Omental fat pad (tissue), 4 donors: Measurements from ENCODE around the gene FGGY. TPM values are rescaled to one million over a fixed set of nuclear protein-coding genes. Genes with fewer than 3 reads are reported as not detected.
"Not testable (repeated sequence)": the region's sequence is repeated elsewhere in the genome, so short reads cannot be mapped to it uniquely, and the experiment has no call there.

ENCODE experiments used
- ATAC-seq: fragments of 150-250 bp; one replicate; pipeline ENCODE4 v1.9.1; 2016; ENCODE audit warnings: mild to moderate bottlenecking, moderate library complexity; ENCODE audit not compliant: low FRiP score
- DNase-seq: peaks from one replicate; pipeline ENCODE4 v3.0.0-alpha.2; 2019; ENCODE audit warnings: low spot score
- total RNA-seq, 4 donors: library from RNA; depleted of rRNA; stranded (reverse); fragments of >200 nt; gene quantifications; one replicate each; pipeline ENCODE4 v1.1.0, GENCODE V29; 2016
- TF ChIP-seq, protein P1 (sequence below), 3 donors: fragments of 450-650 bp; IDR thresholded peaks; one replicate each; pipeline ENCODE4 v1.5.1; 2016 to 2017; ENCODE audit warnings: antibody characterized with exemption in 3 of 3, mild to moderate bottlenecking in 3 of 3, moderate library complexity in 2 of 3

Gene FGGY
- total RNA-seq, 4 donors from 2014 or later = 4.9 to 20.6 (median 10.7) TPM

GRCh38 chr1:59641836-59642235, 344.9 kb downstream of the FGGY start:
- TF ChIP-seq, protein P1, sequence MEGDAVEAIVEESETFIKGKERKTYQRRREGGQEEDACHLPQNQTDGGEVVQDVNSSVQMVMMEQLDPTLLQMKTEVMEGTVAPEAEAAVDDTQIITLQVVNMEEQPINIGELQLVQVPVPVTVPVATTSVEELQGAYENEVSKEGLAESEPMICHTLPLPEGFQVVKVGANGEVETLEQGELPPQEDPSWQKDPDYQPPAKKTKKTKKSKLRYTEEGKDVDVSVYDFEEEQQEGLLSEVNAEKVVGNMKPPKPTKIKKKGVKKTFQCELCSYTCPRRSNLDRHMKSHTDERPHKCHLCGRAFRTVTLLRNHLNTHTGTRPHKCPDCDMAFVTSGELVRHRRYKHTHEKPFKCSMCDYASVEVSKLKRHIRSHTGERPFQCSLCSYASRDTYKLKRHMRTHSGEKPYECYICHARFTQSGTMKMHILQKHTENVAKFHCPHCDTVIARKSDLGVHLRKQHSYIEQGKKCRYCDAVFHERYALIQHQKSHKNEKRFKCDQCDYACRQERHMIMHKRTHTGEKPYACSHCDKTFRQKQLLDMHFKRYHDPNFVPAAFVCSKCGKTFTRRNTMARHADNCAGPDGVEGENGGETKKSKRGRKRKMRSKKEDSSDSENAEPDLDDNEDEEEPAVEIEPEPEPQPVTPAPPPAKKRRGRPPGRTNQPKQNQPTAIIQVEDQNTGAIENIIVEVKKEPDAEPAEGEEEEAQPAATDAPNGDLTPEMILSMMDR (IDR thresholded peaks at IDR 0.05) = no peak
- DNase-seq = no peak
- ATAC-seq = no peak

DNA sequence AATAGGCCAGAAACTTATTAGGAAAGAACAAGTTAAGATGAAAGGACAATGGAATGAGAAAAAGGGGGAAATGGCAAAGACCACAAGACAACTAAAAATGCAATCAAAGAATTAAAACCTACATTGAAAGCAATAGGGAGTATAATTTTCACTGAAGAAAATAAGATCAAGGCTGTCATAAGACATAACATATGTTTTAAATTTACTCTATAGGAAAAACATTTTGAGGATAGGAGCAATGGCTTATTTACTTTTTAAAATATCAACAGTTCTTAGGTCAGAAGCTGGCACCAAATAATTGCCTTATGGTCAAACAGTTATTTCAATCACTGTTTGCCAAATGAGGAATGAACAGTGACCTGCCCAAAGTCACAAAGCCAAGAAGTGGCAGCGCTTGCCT, 346.6 kb downstream of the FGGY start:
- TF ChIP-seq, protein P1 (IDR thresholded peaks at IDR 0.05) = no peak
- no peak for DNase-seq
- no peak for ATAC-seq

- DNase-seq (no peak), ATAC-seq (peak; percentile 57)
- TF ChIP-seq, protein P1 (IDR thresholded peaks at IDR 0.05) = no peak
Observed at GRCh38 chr1:59645893-59646292, 349.0 kb downstream of the FGGY start.

GRCh38 chr1:59653142-59653958, 356.5 kb downstream of the FGGY start:
- ATAC-seq, DNase-seq: not testable (repeated sequence)

GRCh38 chr1:59653968-59654367, 357.1 kb downstream of the FGGY start:
- ATAC-seq = no peak
- no peak for DNase-seq
- TF ChIP-seq, protein P1 (IDR thresholded peaks at IDR 0.05) = no peak

DNA sequence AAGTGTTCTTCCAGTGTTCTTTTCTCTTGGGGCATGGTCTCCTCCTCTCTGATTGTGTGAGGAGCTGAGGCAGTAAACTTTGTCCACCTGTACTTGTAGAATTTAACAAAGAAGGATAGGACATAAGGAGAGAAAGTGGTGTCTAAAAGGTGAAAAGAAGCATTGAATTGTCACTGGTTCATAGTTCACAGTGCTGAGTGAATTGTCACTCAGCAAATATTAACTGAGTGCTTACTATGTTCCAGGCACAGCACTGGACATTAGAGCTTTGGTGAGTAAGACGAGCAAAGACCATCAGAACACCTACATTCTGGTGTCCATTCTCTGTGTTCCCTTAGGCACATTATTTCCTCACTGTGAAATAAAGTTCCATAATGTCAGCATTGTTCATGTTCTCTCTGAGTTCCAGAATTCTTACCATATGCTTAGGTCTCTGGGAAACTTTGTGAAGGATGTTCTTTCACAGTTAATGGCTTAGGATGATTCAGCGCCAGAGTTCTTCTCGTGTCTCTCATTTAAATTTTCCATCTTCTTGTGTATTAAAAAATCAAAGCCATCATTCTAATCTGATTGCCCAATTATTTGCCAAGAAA, 361.1 kb downstream of the FGGY start:
- TF ChIP-seq, protein P1 (IDR thresholded peaks at IDR 0.05) = no peak
- no peak for ATAC-seq
- DNase-seq = no peak

DNA sequence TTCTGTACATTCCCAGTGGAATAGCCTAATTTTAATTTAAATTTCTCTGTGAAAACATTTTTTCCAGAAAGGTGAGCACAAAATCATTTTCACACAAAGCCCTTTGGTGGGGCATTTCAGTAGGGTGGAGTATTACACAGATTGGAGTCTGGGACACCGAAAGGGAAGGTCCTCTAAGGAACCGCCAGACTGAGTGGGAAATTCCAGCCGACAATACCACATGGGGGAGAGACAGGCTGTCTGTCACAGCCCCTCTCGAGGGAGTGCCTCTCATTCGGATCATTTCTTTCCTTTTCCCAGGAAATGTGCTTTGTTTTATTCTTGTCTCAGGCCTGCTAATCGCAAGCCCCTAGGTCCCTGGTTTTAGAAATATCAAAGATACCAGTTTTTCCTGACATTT, 367.3 kb downstream of the FGGY start:
- DNase-seq = no peak
- ATAC-seq = no peak
- TF ChIP-seq, protein P1 (IDR thresholded peaks at IDR 0.05) = no peak
